Stimulated activated CD4-positive, alpha-beta T cell treated with anti-CD3 and anti-CD28 coated beads, Interleukin-4, amount 100 ng/mL, for 48 hours (primary cell): ENCODE data around the gene GPR15.

Experiments
- DNase-seq, 2 donors: peaks; one replicate each; pipeline ENCODE4 v3.0.0-alpha.2; 2020; ENCODE audit warnings: low read depth in 2 of 2

The GPR15 gene

GRCh38 chr3:98530676-98531075, 1.1 kb upstream of the GPR15 start:
- no peak for DNase-seq

- no peak for DNase-seq
These were observed 478 bp downstream of the GPR15 start for GRCh38 chr3:98532275-98532637.

GRCh38 chr3:98532709-98533571, 1.2 kb downstream of the GPR15 start:
- no peak for DNase-seq

DNA sequence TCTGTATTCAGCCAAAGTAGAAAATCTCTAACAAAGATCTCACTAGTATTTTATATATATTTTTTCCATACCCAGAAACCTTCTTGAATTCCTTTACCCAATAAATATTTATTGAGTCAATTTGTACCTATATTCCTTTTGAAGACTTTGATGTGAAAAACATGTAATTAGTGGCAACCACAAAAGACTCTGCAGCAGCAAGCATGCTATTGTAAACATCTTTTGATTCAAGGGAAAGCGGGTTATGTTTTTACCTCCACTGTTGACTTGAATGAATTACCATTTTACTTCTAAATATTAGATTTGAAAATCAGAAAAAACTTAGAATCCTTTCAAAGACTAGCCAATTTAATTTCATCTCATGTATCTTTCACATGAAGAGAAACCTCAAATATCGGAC, 2.4 kb downstream of the GPR15 start:
- DNase-seq = no peak

DNA sequence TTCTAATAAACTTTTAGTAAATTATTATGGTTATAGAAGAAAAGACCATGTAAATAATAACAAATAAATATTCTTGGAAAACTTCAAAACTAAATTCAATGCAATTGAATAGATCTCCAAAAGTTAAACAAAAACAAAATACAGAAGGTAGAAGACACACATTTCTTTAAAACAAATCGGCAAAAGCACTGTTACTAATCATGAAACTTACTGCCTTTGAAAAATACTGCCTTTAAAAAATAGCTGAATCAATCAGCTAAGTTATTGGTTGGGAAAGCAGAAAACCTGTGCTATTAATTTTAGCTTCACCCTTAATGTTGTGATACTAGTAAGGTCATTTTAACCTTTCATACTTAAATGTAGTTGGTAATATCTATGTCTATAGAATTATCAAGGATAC, 3.0 kb downstream of the GPR15 start:
- no peak for DNase-seq

DNA sequence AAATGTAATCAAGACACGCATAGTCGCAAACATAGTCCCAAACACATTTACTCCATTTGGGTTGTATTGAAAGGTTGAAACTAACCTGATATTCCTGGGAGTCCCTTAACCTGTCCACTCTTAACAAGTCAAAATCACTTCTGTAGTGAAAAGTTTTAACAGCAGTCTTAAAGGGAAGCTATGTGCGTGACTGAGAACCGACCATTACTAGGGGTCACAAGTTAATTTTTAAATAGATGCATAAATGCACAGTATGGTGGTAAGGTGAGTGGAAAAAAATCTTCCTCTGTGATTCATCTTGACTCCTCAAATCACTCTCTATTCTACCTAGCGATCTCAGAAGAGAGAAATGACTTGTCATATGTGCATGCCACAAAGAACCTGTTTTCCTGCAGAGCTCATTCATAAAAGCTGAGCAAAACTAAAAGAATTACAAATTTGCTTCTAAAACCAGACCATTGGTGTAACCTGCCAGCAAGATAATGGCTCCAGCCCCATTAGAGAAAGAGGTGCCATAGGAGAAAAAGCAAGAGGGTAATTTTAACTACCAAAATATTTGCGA, 4.8 kb downstream of the GPR15 start:
- no peak for DNase-seq

DNA sequence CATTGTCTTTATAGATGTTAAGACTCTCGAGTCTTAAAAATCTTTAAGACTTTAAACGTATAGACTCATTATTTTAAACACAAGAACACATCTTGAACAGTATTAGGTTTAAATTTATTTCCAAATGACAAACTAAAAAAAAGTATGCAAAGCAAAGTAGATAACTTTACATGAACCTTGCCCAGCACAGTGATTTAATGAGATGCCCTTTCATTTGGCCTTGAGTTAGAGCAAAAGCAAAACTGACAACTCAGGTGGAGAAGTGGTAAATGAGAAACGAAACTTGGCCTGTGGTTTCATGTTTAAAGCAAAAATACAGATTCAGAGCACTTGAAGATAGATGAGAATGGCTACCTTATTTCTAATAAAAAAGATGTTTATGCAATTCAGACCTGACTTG, 8.6 kb downstream of the GPR15 start:
- no peak for DNase-seq

DNA sequence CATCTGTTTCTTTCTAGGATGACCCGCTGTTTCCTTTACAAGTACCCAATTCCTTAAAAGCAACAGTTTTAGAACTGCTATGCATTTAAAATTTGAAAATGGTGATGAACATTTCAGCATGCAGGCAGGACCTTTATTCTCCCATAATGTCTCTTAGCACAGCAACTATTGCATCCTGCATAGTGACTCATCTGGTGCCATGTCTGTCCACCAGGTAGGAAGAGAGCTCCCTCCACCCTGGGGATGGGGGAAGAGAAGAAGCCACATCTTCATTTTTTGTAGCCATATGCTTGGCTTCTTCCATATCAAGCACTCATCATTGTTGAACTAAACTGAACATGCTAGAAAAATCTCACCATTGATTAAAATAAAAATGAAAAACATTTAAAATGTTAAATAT, 9.9 kb downstream of the GPR15 start:
- no peak for DNase-seq

DNA sequence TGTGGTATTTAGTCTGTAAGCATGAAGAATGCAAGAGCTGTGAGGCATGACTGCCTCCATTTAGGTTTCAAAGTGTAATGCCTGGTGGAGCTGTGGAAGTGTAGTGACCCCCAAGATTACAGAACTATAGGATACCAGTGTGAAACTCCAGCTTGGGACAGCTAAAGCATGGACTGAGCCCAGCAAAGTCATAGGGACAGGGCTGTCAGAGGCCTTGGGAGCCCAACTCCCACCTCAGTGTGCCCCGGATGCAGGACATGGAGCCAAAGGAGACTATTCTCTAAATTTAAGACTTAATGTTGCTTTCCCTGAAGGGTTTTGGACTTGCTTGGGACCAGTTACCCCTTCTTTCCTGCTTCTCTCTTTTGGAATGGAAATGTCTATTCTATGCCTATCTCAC, 10.8 kb downstream of the GPR15 start:
- DNase-seq = no peak

GRCh38 chr3:98545940-98546339, 14.2 kb downstream of the GPR15 start:
- DNase-seq = no peak

- DNase-seq = no peak
These were observed 16.8 kb downstream of the GPR15 start for GRCh38 chr3:98548544-98548943.

- no peak for DNase-seq
These were observed 19.1 kb downstream of the GPR15 start for GRCh38 chr3:98550833-98551232.

DNA sequence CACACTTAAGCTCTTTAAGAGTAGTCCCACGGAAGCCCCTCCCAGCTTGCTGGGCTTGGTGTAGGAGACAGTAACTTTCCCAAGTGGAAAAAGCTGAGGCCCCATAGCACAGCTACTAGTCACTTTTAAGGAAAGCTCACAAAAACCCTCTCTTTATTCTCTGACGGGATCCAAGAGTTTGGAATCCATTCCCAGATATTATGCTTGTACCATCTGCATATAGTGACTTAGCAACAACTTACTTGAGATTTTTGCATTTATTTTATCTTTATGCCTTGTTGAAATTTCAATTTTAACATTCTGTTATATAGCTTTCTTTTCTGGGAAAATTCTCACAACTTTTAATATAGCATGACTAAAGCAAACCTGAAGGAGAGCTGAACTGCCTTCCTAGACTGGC, 19.5 kb downstream of the GPR15 start:
- no peak for DNase-seq

DNA sequence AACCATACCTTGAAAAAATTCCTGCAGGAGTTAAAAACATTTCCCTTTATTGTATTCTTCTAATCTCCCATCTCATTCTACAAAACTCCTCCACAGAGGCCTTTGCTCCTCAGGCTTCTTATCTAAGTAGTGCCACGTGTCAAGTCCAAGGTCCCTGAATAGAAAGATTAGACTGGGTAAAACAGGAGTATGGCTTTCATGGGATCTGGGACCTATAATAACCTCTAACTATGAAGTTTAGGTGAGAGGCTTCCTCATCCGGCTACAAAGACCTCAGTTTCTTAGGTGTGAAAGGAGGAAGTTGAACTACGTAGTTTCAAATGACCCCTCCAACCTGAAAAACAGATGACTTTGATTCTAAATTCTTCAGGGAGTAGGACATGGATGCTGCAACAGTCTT, 20.0 kb downstream of the GPR15 start:
- DNase-seq = no peak

DNA sequence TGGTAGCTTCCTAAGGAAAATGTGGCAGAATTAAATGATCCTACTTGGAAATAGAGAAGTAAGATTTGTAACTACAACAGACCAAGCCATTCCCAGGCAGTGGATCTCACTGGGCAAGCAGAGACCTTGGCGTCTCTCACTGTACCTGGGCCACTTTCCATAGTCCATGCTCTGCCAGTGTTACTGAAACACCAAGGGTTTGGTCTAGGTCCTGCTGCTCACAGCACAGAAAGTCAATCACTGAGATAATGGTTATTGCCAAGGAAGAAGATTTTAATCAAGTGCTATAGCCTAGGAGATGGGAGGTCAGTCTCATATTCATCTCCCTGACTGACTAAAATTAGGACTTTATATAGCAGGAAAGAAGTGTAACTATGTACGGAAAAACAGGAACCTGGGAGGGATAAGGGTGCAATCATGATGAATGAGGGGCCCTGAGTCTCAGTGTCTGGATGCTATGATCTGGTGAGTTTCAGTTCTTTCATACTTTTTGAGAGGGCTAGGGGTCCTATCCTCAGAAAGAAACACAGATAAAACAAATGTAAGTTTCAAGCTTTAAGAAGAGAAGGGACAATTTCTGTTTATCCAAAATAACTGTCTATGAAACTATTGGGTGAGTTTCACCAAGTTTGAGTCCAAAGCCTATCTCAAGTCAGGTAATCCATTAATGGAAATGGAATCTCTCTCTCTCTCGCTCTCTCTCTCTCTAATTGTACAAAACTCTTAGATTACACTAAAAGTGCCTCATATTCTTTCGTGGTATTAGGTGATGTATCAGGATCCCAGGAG, 20.6 kb downstream of the GPR15 start:
- DNase-seq = no peak

GRCh38 chr3:98553021-98553563, 21.3 kb downstream of the GPR15 start:
- DNase-seq = no peak

DNA sequence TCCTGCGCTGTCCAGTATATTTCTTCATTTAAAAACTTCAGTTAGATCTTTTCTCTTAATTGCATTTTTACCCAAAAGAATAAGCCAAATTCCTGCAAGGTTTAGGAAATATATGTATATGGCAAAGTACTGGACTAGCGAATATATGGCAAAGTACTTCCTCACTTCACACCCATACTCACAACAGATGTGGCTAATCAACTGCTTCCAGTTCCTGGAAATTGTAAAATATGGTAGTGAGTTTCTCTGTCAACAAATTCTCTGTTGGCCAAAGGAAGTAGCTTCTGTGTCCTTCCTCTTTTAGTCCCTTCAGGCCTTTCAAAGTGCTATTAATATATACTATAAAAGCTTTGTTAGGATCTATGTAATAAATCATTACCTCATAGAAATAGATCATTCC, 22.0 kb downstream of the GPR15 start:
- DNase-seq = no peak

DNA sequence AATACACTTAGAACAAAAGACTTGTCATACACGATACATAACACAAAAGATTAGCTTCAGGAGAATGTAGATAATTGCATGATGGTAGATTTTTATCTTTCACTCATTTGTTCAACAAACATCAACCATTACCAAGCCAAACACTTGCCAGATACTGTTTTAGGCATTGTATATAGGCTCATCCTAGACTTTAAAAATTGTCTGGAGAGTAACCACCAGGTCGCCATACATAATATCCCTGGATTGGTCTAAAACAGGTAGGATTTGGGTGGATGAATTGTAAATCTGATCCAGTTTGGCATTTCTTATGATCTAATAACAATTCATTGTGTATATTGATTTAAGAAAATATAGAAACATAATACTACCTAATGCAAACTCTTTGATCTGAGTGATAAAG, 22.8 kb downstream of the GPR15 start:
- DNase-seq = no peak

DNA sequence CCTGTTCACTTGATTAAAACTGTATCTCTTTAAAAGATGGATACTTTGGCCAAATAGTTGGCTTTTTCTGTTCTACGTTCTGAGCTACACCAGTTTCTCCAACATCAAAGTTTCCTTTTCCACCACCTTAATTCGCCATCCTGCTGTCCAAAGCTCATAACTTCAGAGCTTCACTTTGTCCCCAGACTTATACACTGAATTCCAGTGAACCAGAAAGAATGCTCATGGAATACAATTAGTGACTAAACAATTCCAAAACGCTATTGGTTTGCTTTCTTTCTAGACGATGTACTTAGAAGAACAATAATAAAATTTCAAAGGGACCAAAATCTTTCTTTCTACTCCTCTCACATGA, 23.2 kb downstream of the GPR15 start:
- DNase-seq = no peak

- peak; percentile 43 to 75 for DNase-seq
These were observed 24.7 kb downstream of the GPR15 start for GRCh38 chr3:98556164-98557130.

GRCh38 chr3:98557324-98558010, 25.7 kb downstream of the GPR15 start:
- DNase-seq = peak in 1 of 2 donors; percentile 50
